Measurements from ENCODE around the gene SLC4A4.

SLC4A4 gene

GRCh38 chr4:71338846-71339593 is at the start of gene SLC4A4:
TSS of gene SLC4A4 (plus strand) at chr4:71339020.
- no peak for DNase-seq (ENCODE audit: low read depth, low spot score)

- no peak for DNase-seq (ENCODE audit: low read depth, low spot score)
Measured at GRCh38 chr4:71290074-71290473, 48.7 kb upstream of the SLC4A4 start.

GRCh38 chr4:71290476-71290875 is 48.3 kb upstream of the SLC4A4 start:
- DNase-seq (ENCODE audit: low read depth, low spot score): no peak

GRCh38 chr4:71292228-71292627 is 46.6 kb upstream of the SLC4A4 start:
- DNase-seq (ENCODE audit: low read depth, low spot score): no peak

- DNase-seq (ENCODE audit: low read depth, low spot score): peak; percentile 12
Measured at GRCh38 chr4:71293705-71294104, 45.1 kb upstream of the SLC4A4 start.

- DNase-seq (ENCODE audit: low read depth, low spot score): no peak
Measured at GRCh38 chr4:71294301-71294700, 44.5 kb upstream of the SLC4A4 start.

- DNase-seq (ENCODE audit: low read depth, low spot score): no peak
Measured at GRCh38 chr4:71296945-71297344, 41.9 kb upstream of the SLC4A4 start.

- no peak for DNase-seq (ENCODE audit: low read depth, low spot score)
Measured at GRCh38 chr4:71300362-71300761, 38.5 kb upstream of the SLC4A4 start.

- DNase-seq (ENCODE audit: low read depth, low spot score): no peak
Measured at GRCh38 chr4:71300964-71301363, 37.9 kb upstream of the SLC4A4 start.

GRCh38 chr4:71303287-71303686 is 35.5 kb upstream of the SLC4A4 start:
- DNase-seq (ENCODE audit: low read depth, low spot score): no peak

- DNase-seq (ENCODE audit: low read depth, low spot score): no peak
Measured at GRCh38 chr4:71303850-71304249, 35.0 kb upstream of the SLC4A4 start.

GRCh38 chr4:71304289-71304850 is 34.5 kb upstream of the SLC4A4 start:
- no peak for DNase-seq (ENCODE audit: low read depth, low spot score)

- no peak for DNase-seq (ENCODE audit: low read depth, low spot score)
Measured at GRCh38 chr4:71307729-71308128, 31.1 kb upstream of the SLC4A4 start.

- no peak for DNase-seq (ENCODE audit: low read depth, low spot score)
Measured at GRCh38 chr4:71322425-71322824, 16.4 kb upstream of the SLC4A4 start.

GRCh38 chr4:71333368-71333767 is 5.5 kb upstream of the SLC4A4 start:
- no peak for DNase-seq (ENCODE audit: low read depth, low spot score)

GRCh38 chr4:71333960-71334359 is 4.9 kb upstream of the SLC4A4 start:
- DNase-seq (ENCODE audit: low read depth, low spot score): no peak

GRCh38 chr4:71334465-71334882 is 4.3 kb upstream of the SLC4A4 start:
- no peak for DNase-seq (ENCODE audit: low read depth, low spot score)

GRCh38 chr4:71343670-71344466 is 5.0 kb downstream of the SLC4A4 start:
- no peak for DNase-seq (ENCODE audit: low read depth, low spot score)

- no peak for DNase-seq (ENCODE audit: low read depth, low spot score)
Measured at GRCh38 chr4:71346710-71347109, 7.9 kb downstream of the SLC4A4 start.

GRCh38 chr4:71348586-71348985 is 9.8 kb downstream of the SLC4A4 start:
- no peak for DNase-seq (ENCODE audit: low read depth, low spot score)

GRCh38 chr4:71355045-71355444 is 16.2 kb downstream of the SLC4A4 start:
- no peak for DNase-seq (ENCODE audit: low read depth, low spot score)

- DNase-seq (ENCODE audit: low read depth, low spot score): no peak
Measured at GRCh38 chr4:71355971-71356370, 17.2 kb downstream of the SLC4A4 start.

All from smooth muscle cell of the brain vasculature (primary cell).